Measurements from ENCODE around the gene NRCAM. TPM values are rescaled to one million over a fixed set of nuclear protein-coding genes. Genes with fewer than 3 reads are reported as not detected.

NRCAM gene
- total and polyA plus RNA-seq, 12 donors, result 0.08 to 1.3 (median 0.38) TPM

DNA sequence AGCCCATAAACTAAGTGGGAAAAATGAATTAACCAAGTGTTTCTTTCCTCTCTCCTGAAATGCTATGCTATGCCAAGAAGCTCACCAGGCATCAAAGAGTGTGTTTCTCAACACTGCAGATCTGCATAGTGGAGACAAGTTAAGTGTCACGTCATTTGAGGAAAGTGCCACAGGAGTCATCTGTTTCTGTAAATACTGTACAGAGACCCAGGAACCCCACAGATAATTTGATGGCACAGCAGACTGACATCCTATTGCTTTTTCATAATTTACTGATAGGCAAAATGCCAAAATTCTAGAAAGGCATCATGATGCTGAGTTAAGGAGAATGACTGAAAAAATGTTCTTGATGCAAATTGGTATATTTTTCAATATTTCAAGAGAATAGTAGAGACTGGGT lies 124.3 kb downstream of the NRCAM start:
- TF ChIP-seq CTCF (IDR thresholded peaks at IDR 0.05), result no peak
- Histone ChIP-seq H3K27me3 (no peaks in the 10 kb centered on the region), H3K27ac (no peak overlapping the region), H3K36me3 (no peaks in the 10 kb centered on the region), H3K4me1 (no peaks in the 10 kb centered on the region), H3K9me3 (no peaks in the 10 kb centered on the region), H3K4me3 (no peak overlapping the region)
- no peak for ATAC-seq
- WGBS, 2 donors, result 30 to 43% methylated on average over 1 of the region's 1 CpG
- no peak for DNase-seq
- intact Hi-C loops (cut with DNase I), result no loop called here

DNA sequence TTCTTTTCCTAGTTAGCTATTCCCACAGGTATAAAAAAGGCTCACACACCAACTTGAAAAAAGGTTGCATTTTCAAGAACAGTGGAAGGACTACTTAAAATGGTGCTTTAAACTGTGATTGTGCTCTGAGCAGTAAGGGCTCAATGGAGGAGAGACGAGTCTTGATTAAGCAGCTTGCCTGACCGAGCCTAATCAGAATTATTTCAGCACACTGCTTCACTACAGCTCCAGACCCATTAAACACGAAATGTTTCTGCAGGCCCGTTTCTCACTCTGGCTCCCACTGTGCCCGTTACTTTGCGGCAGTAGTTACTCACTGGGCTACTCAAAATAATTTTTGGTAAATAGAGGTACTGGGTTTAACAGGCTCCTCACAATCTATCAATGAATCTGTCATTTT lies 126.0 kb downstream of the NRCAM start:
- H3K4me3 ChIP-seq, result no peak overlapping the region
- TF ChIP-seq CTCF (IDR thresholded peaks at IDR 0.05), result no peak
- H3K4me1 ChIP-seq, result no peaks in the 10 kb centered on the region
- H3K27me3 ChIP-seq, result no peaks in the 10 kb centered on the region
- H3K9me3 ChIP-seq, result no peaks in the 10 kb centered on the region
- no peak overlapping the region for H3K27ac ChIP-seq
- no peak for DNase-seq
- no peak for ATAC-seq
- intact Hi-C loops (cut with DNase I), result no loop called here
- 79 to 80% methylated on average over 6 of the region's 6 CpGs for WGBS, 2 donors
- no peaks in the 10 kb centered on the region for H3K36me3 ChIP-seq

- no peak overlapping the region for H3K4me3 ChIP-seq
- no peak for TF ChIP-seq CTCF (IDR thresholded peaks at IDR 0.05)
- H3K4me1 ChIP-seq, result no peaks in the 10 kb centered on the region
- no peaks in the 10 kb centered on the region for H3K36me3 ChIP-seq
- 81 to 84% methylated on average over 2 of the region's 2 CpGs for WGBS, 2 donors
- H3K27ac ChIP-seq, result no peak overlapping the region
- H3K27me3 ChIP-seq, result no peaks in the 10 kb centered on the region
- intact Hi-C loops (cut with DNase I), result no loop called here
- DNase-seq (no peak), ATAC-seq (no peak)
- H3K9me3 ChIP-seq, result no peaks in the 10 kb centered on the region
Observed at GRCh38 chr7:108329514-108329913, 126.7 kb downstream of the NRCAM start.

DNA sequence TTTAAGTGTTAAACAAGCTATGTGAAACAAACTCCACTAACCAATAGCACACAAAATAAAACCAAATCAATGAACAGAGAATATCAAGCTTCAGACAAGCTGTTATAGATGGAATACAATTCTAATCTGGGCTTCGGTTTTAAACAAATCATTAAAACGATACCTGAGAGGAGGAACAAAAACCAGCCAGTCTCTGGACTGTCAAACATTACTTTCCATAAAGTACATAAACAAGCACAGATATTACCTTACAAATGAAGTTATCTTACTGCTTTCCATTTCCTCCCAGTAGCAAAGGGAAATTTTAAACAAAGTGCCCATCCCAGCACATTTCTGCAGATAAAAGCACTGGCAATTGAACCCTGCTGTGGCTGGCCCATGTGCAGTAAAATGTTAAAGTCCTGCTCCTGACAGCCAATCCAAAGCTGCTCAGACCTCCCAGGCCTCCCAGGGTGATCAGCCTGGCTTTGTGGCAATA lies 128.0 kb downstream of the NRCAM start:
- ATAC-seq (no peak), DNase-seq (no peak)
- H3K27ac ChIP-seq, result no peak overlapping the region
- WGBS, 2 donors, result 71 to 78% methylated on average over 2 of the region's 2 CpGs
- H3K9me3 ChIP-seq, result no peaks in the 10 kb centered on the region
- H3K4me3 ChIP-seq, result no peak overlapping the region
- TF ChIP-seq CTCF (IDR thresholded peaks at IDR 0.05), result no peak
- no peaks in the 10 kb centered on the region for H3K36me3 ChIP-seq
- intact Hi-C loops (cut with DNase I), result no loop called here
- no peaks in the 10 kb centered on the region for H3K27me3 ChIP-seq
- H3K4me1 ChIP-seq, result no peaks in the 10 kb centered on the region

- DNase-seq (no peak), ATAC-seq (no peak)
- Histone ChIP-seq H3K27me3 (no peaks in the 10 kb centered on the region), H3K36me3 (no peaks in the 10 kb centered on the region), H3K9me3 (no peaks in the 10 kb centered on the region), H3K4me1 (no peaks in the 10 kb centered on the region), H3K27ac (no peak overlapping the region), H3K4me3 (no peak overlapping the region)
- intact Hi-C loops (cut with DNase I), result no loop called here
- TF ChIP-seq CTCF (IDR thresholded peaks at IDR 0.05), result no peak
Observed at GRCh38 chr7:108327353-108327752, 128.9 kb downstream of the NRCAM start.
